Tibial artery (tissue), 4 donors: ENCODE measurements around the gene PCDHA9.
"Not testable (repeated sequence)": the region's sequence is repeated elsewhere in the genome, so short reads cannot be mapped to it uniquely, and the experiment has no call there.

Experiments used
- DNase-seq, 2 donors: peaks; one replicate each; pipeline ENCODE4 v3.0.0-alpha.2; 2019
- H3K27ac ChIP-seq, 2 donors: fragments of 200-600 bp; sonication (generic) in 1 of 2; 1 replicate in 1 of 2; 2 replicates in 1 of 2; pipeline ENCODE4 v1.5.1; 2018 to 2019; ENCODE audit warnings: mild to moderate bottlenecking in 1 of 2
- H3K27me3 ChIP-seq, 2 donors: fragments of 200-600 bp; sonication (generic) in 1 of 2; one replicate each; pipeline versions ENCODE4 v1.5.1 to v1.6.0; 2016 to 2019
- H3K36me3 ChIP-seq, 3 donors: fragments of 200-600 bp; sonication (generic) in 2 of 3; one replicate each; pipeline ENCODE4 v1.5.1; 2016 to 2019; ENCODE audit warnings: mild to moderate bottlenecking in 2 of 3
- H3K4me1 ChIP-seq, 4 donors: fragments of 200-600 bp; sonication (generic) in 2 of 4; 1 replicate in 3 of 4; 2 replicates in 1 of 4; pipeline ENCODE4 v1.5.1; 2016 to 2019
- H3K4me3 ChIP-seq, 2 donors: fragments of 200-600 bp; sonication (generic) in 1 of 2; 1 replicate in 1 of 2; 2 replicates in 1 of 2; pipeline ENCODE4 v1.5.1; 2018 to 2019; ENCODE audit warnings: mild to moderate bottlenecking in 2 of 2
- H3K9me3 ChIP-seq, 3 donors: fragments of 200-600 bp; sonication (generic) in 1 of 3; one replicate each; pipeline ENCODE4 v1.5.1; 2016 to 2019
- CTCF ChIP-seq, 2 experiments: fragments of 200-600 bp in 1 of 2; fragments of 450-650 bp in 1 of 2; IDR thresholded peaks; one replicate each; pipeline ENCODE4 v1.5.1; 2017 to 2019; ENCODE audit warnings: antibody characterized with exemption in 2 of 2, mild to moderate bottlenecking in 1 of 2, moderate library complexity in 1 of 2
- intact Hi-C: fragments of 100-400 bp; cut with DNase I; formaldehyde crosslinking; loops from one replicate; pipeline ENCODE4 v1.15.0; 2023; ENCODE audit warnings: low total_unique reads

PCDHA9 gene

GRCh38 chr5:140835622-140836510, 12.3 kb upstream of the PCDHA9 start:
- H3K27me3 ChIP-seq = peaks cover 0 to 12% of the 10 kb centered on the region in 2 donors
- no peak for TF ChIP-seq CTCF (IDR thresholded peaks at IDR 0.05)
- intact Hi-C loops = no loop called here
- peaks cover 0 to 47% (median 29%) of the 10 kb centered on the region in 3 donors for H3K9me3 ChIP-seq
- no peak overlapping the region for H3K27ac ChIP-seq
- H3K4me1 ChIP-seq = no peaks in the 10 kb centered on the region
- peaks cover 0 to 3% (median 0%) of the 10 kb centered on the region in 3 donors for H3K36me3 ChIP-seq
- no peak for DNase-seq
- no peak overlapping the region for H3K4me3 ChIP-seq

GRCh38 chr5:140840978-140841962, 6.9 kb upstream of the PCDHA9 start, which contains the start of gene PCDHA8:
Gene PCDHA8, plus strand, starts transcription at chr5:140841187. Its CDS starts 135 bp downstream, at chr5:140841322.
- Histone ChIP-seq H3K36me3 (no peaks in the 10 kb centered on the region), H3K4me1 (no peaks in the 10 kb centered on the region), H3K27ac (no peak within 1 kb of the TSS), H3K27me3 (peaks cover 0 to 4% of the 10 kb centered on the region in 2 donors), H3K9me3 (peaks cover 0 to 33% (median 32%) of the 10 kb centered on the region in 3 donors), H3K4me3 (no peak within 1 kb of the TSS)
- no peak for DNase-seq
- intact Hi-C loops = no loop called here
- TF ChIP-seq CTCF (IDR thresholded peaks at IDR 0.05) = no peak

- Histone ChIP-seq H3K36me3 (no peaks in the 10 kb centered on the region), H3K9me3 (peaks cover 0 to 40% (median 38%) of the 10 kb centered on the region in 3 donors), H3K4me3 (no peak overlapping the region), H3K27me3 (peaks cover 0 to 4% of the 10 kb centered on the region in 2 donors), H3K4me1 (no peaks in the 10 kb centered on the region), H3K27ac (no peak overlapping the region)
- no peak for DNase-seq
- TF ChIP-seq CTCF (IDR thresholded peaks at IDR 0.05) = no peak
- intact Hi-C loops = no loop called here
Observed at GRCh38 chr5:140842798-140843733, 5.1 kb upstream of the PCDHA9 start.

GRCh38 chr5:140849831-140850634, 1.9 kb downstream of the PCDHA9 start:
- H3K4me3 ChIP-seq, DNase-seq, intact Hi-C loops, H3K27me3 ChIP-seq, H3K27ac ChIP-seq, H3K36me3 ChIP-seq, H3K4me1 ChIP-seq: not testable (repeated sequence)
- peaks cover 4 to 52% (median 25%) of the 10 kb centered on the region in 3 donors for H3K9me3 ChIP-seq
